ENCODE measurements around the gene GPR160. TPM values are rescaled to one million over a fixed set of nuclear protein-coding genes. Genes with fewer than 3 reads are reported as not detected.
A peak's percentile ranks its signal among the peaks of the same experiment; 100 is the strongest.

The GPR160 gene
- total and polyA plus RNA-seq, 2 of the 13 experiments (the other 11 are each of a cell fraction or from before 2014, with no cell fraction given): 12.1 to 23.2 TPM

- TF ChIP-seq HNRNPLL (IDR thresholded peaks at IDR 0.05; ENCODE audit: low read depth, low read length, poor library complexity, severe bottlenecking) (no peak), FOXM1 (CRISPR knock-in tag; IDR thresholded peaks at IDR 0.05) (no peak), DPF2 (CRISPR knock-in tag; IDR thresholded peaks at IDR 0.05; ENCODE audit: borderline replicate concordance, low read depth) (no peak; the same call in 1 of the 2 replicates), ZNF44 (CRISPR knock-in tag; IDR thresholded peaks at IDR 0.05) (no peak), REPIN1 (CRISPR knock-in tag; IDR thresholded peaks at IDR 0.05; ENCODE audit: borderline replicate concordance, low read depth) (no peak), TRIM24 (CRISPR knock-in tag; IDR thresholded peaks at IDR 0.05) (no peak), NCOA5 (CRISPR knock-in tag; IDR thresholded peaks at IDR 0.05) (no peak), SIX1 (CRISPR knock-in tag; IDR thresholded peaks at IDR 0.05; ENCODE audit: borderline replicate concordance) (no peak), SOX13 (IDR thresholded peaks at IDR 0.05) (no peak), SOX13 (CRISPR knock-in tag; conservative IDR thresholded peaks at IDR 0.05 in 1 of 2, IDR thresholded peaks at IDR 0.05 in 1 of 2) (peak in 1 of 2 experiments; percentile 67; a peak in 1 of 4 replicates), ZNF501 (CRISPR knock-in tag; IDR thresholded peaks at IDR 0.05) (no peak), KDM4B (CRISPR knock-in tag; IDR thresholded peaks at IDR 0.05) (no peak), ZMYM2 (CRISPR knock-in tag; IDR thresholded peaks at IDR 0.05) (peak; percentile 95), JDP2 (CRISPR knock-in tag; IDR thresholded peaks at IDR 0.05; ENCODE audit: borderline replicate concordance) (no peak), ZNF883 (CRISPR knock-in tag; IDR thresholded peaks at IDR 0.05; ENCODE audit: not compliant biosample characterization) (no peak), LCORL (IDR thresholded peaks at IDR 0.05) (no peak), LCORL (CRISPR knock-in tag; IDR thresholded peaks at IDR 0.05) (no peak; the same call in 1 of the 2 replicates), ZSCAN25 (CRISPR knock-in tag; IDR thresholded peaks at IDR 0.05) (0 out of 2 replicates have a peak, but pooled peaks have one; percentile 26), NFIC (IDR thresholded peaks at IDR 0.05; ENCODE audit: low read length) (peak; percentile 37; the same call in 1 of the 2 replicates), ZNF468 (CRISPR knock-in tag; IDR thresholded peaks at IDR 0.05) (no peak), ZNF879 (CRISPR knock-in tag; IDR thresholded peaks at IDR 0.05) (no peak), NFE2L2 (IDR thresholded peaks at IDR 0.05; ENCODE audit: low read length) (no peak), GATA4 (IDR thresholded peaks at IDR 0.05; ENCODE audit: borderline replicate concordance, low read depth) (no peak), ZNF317 (CRISPR knock-in tag; IDR thresholded peaks at IDR 0.05) (no peak)
- TF ChIP-seq, protein P1, sequence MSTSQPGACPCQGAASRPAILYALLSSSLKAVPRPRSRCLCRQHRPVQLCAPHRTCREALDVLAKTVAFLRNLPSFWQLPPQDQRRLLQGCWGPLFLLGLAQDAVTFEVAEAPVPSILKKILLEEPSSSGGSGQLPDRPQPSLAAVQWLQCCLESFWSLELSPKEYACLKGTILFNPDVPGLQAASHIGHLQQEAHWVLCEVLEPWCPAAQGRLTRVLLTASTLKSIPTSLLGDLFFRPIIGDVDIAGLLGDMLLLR (CRISPR knock-in tag; IDR thresholded peaks at IDR 0.05): no peak
- TF ChIP-seq, protein P2, sequence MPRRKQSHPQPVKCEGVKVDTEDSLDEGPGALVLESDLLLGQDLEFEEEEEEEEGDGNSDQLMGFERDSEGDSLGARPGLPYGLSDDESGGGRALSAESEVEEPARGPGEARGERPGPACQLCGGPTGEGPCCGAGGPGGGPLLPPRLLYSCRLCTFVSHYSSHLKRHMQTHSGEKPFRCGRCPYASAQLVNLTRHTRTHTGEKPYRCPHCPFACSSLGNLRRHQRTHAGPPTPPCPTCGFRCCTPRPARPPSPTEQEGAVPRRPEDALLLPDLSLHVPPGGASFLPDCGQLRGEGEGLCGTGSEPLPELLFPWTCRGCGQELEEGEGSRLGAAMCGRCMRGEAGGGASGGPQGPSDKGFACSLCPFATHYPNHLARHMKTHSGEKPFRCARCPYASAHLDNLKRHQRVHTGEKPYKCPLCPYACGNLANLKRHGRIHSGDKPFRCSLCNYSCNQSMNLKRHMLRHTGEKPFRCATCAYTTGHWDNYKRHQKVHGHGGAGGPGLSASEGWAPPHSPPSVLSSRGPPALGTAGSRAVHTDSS (CRISPR knock-in tag; conservative IDR thresholded peaks at IDR 0.05): no peak
Observed at GRCh38 chr3:170076715-170077238, 39.0 kb downstream of the GPR160 start (continued).
